GM18907 (cell line): ENCODE data around the gene DRC3.
A peak's percentile ranks its signal among the peaks of the same experiment; 100 is the strongest.

Experiments used
- ATAC-seq: cut with Tn5 transposase; IDR thresholded peaks from one replicate; pipeline ENCODE4 v1.9.1; 2021; ENCODE audit warnings: mild to moderate bottlenecking, moderate library complexity; ENCODE audit not compliant: unreplicated experiment

Gene DRC3

DNA sequence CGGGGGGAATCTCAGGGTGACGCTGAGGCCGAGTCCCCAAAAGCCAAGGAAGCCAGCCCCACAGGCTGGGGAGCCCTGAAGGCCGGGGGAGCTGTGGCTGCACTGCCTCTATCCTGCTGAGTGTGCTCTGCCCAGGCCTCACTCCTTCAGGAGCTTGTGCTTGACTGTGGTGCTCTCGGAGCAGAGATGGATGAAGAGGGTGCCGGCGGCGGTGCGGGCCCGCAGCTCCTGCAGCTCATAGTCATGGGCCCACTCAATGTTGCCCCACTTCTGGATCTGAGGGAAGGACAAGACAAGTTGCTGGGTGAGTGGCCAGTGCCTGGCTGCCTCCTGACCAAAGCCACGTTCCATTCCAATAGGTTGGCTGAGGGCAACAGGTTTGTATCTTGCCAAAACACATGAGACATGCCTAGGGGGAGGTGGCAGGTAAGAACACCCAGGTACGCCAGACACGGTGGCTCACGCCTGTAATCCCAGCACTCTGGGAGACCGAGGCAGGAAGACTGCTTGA is 45.8 kb downstream of the DRC3 start:
- ATAC-seq, result no peak

- ATAC-seq, result no peak
Observed at GRCh38 chr17:18019838-18020154, 47.1 kb downstream of the DRC3 start.

- ATAC-seq, result no peak
Observed at GRCh38 chr17:18020971-18021370, 48.3 kb downstream of the DRC3 start.

- no peak for ATAC-seq
Observed at GRCh38 chr17:18021372-18021771, 48.7 kb downstream of the DRC3 start.

GRCh38 chr17:18025241-18025944 is 52.7 kb downstream of the DRC3 start:
- ATAC-seq, result peak; percentile 65

DNA sequence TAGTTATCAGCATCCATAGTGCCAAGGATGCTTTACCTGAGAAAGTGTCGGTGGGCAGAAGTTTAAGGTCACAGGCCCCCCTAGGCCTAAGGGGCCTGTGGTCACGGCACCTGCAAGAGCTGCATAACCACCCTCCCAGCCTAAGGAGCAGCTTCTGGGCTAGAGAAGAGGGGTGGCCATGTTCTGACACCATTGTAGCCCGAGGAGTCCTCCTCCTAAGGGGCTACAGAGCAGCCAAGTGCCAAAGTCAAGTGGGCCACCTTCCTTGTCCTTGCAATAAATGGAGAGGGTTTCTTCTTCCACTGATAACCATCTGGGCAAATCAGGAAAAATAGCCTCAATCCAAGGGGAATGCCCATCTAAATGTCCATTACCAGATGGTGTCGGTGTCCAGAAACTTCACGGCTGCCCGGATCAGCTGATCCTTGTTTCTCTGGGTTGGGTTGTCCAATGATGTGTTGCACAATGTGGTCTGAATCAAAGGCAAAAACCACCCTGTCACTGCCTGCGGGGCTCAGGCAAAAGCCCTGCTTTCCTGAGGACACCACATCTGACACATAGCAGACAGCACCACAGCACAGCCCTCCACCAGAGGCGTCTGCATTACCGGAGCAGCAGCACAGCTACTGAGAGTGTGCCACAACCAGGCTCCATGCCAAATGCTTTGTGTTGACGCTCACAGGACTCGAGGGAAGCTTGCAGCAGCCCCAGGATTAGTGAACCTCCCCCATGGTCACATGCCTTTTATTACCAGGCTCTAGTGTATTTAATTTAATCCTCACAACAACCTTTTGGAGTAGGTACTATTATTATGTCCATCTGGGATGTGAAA is 53.5 kb downstream of the DRC3 start:
- ATAC-seq, result no peak

DNA sequence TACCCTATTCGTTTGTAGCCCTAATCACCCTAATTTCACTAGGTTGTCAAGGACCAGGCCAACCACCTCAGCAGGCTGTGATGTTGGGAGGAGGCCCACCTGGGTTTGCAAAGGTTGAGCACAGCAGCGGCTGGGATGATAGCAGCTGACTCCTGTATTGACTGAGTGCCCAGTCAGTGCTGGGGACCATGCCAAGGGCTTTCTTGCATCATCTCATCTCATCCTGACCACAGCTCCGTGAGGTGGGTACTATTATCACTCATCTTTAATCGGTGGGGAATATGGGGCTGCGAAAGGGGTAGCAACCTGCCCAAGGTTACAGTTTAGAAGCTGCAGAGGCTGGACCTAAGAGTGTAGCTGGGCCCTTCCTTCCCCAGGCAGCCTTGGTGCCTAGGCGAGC is 54.6 kb downstream of the DRC3 start:
- no peak for ATAC-seq

DNA sequence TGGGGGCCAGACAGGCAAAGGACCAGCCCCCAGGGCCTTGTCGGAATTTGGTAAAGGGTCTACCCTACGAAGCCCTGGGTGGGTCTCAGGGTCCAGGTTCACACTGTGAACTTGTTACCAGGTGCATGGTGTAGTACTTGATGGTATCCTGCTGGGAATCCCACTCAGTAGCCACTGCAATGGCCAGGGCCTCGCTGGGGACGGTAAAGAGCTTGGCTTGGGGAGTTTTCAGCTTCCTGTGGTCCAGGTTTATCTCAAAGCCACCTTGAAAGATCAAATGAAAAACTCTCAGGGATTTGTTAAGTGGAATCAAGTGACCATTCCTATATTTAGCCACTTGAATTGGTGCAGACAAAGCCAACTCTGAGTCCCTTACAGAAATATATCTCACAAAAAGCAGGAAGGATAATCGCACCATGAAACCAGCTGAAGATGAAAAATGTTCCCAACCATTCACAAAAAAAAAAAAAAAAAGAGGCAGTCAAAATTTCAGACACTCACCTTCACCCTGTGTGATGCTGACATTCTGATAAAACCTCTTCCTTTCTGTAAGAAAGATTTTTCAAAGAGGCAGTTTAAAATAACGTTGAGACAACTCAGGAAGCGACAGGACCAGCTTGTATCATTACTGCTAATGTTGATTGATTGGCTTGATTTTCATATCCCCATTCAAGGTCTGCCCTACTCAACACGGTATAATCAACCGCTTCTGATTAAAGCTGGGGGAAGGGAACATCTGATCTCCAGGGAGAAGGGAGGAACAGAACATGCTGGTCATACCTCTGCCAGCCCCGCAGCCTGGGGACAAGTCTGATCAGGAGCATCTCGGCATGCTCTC is 55.7 kb downstream of the DRC3 start:
- no peak for ATAC-seq

DNA sequence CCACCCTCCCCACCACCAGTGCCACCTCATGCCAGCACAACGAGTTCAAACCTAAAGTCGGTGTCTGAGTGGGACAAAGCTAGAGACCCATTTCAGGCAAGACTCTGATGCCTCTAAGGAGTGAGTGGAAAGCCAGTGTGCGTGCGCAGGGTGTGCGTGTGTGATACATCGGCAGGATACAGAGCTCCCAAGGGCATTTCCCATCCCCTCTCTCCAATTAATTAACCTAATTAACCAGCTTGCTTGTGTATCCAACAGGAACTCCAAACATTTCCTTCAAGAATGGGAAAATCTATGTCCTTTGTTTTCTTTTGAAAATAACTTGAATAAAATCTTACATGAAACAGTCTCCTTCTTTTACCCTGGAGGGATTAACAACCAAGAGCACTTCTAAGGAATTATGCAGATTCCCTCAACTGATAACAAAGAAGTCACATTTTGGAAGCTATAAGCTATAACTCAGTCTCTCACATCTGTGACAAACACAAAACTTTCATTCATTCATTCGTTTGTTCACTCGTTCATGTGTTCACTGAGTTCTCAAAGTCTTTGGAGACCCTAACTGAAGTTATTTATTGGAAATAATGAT is 56.4 kb downstream of the DRC3 start:
- ATAC-seq, result no peak

DNA sequence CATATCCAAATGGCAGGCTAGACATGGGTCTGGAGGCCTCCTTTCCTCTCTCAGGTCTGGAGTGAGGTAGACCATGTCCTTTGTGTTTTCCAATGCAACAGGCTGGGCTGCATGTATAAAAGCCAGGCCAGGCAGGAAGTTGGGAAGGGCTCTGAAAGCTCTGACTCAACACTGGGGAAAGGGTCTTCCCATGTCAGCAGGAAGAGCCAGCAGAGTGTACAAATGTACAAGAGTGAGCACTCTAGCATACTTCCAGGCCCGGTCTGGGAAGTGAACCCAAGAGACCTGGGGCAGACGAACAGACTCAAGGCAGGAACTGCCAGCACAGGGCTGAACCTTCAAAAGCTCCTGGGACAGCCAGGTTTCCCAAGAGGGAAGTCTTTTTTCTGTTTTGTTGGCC is 59.3 kb downstream of the DRC3 start:
- ATAC-seq, result no peak

DNA sequence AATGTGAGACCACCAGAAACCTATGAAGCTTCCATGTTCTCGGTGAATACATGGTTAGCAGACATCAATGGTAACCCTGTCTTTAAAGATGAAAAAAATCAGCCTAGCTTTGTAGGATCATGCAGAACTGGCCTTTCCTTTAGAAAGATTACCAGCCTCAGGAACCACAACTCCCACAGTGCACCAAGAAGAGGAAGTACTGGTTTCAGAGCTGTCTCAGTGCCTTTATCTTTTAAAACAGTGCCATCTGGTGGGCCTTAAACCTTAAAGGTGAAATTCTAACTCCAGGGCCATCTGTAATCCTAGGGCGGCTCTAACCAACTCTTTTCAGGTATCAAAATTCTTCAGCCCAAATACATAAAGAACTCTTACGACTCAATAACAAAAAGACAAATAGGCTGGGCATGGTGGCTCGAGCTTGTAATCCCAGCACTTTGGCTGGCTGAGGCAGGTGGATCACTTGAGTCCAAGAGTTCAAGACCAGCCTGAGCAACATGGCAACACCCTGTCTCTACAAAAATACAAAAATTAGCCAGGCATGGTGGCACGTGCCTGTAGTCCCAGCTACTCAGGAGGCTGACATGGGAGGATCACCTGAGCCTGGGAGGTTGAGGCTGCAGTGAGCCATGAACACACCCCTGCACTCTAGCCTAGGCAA is 60.9 kb downstream of the DRC3 start:
- ATAC-seq, result peak; percentile 63

DNA sequence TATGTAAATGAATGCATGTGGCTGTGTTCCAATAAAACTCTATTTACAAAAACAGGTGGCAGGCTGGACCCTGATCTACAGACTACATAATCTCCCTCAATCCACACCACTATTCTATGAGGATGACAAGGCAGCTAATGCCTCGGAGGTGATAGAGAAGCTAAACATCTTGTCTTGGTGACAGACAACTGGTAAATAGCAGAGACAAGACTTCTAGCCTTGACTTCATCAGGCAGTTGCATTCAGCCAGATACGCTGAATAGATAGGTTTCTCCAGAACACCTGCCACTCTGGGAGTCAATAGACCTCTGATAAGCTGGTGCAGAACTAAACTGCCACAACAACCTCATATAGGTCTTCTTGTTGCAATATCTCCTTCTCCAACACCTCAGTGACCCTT is 63.0 kb downstream of the DRC3 start:
- ATAC-seq, result no peak

GRCh38 chr17:18037486-18037885 is 64.8 kb downstream of the DRC3 start:
- no peak for ATAC-seq

- ATAC-seq, result no peak
Observed at GRCh38 chr17:18038149-18038850, 65.6 kb downstream of the DRC3 start.

- peak; percentile 91 for ATAC-seq
Observed at GRCh38 chr17:18038861-18039534, 66.3 kb downstream of the DRC3 start, which contains the start of the genes ATPAF2 and GID4. TSS of gene ATPAF2 (minus strand) at chr17:18039168. CDS start at chr17:18039013, 155 bp downstream. TSS of gene GID4 (plus strand) at chr17:18039408. CDS start at chr17:18039465, 57 bp downstream.

GRCh38 chr17:18039535-18040260 is 67.0 kb downstream of the DRC3 start:
- peak; percentile 31 for ATAC-seq

GRCh38 chr17:18040261-18040858 is 67.7 kb downstream of the DRC3 start:
- ATAC-seq, result no peak

DNA sequence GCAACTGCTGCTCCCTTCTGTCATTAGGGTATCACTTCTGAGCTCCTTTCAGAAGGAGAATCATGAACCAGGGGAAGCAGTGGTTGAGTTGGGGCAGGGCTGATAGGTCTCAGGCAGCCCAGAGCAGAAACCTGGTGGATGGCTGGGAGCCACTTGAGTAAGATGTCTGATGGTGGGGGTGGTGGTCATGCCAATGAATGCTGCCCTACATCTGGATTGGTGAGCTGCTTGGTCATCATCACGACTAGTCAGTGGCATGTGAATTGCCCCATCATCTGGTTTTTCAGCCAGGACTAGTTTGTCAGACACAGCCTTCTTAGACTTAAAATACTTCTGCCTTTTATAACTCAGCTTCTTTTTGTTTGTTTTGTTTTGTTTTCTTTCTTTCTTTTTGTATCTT is 69.1 kb downstream of the DRC3 start:
- no peak for ATAC-seq
